Muscle layer of duodenum (tissue), 2 donors: Measurements from ENCODE around the gene PDGFRA.
A peak's percentile ranks its signal among the peaks of the same experiment; 100 is the strongest.

Experiments
- H3K27ac ChIP-seq: one replicate; pipeline ENCODE4 v1.7.0; 2013; ENCODE audit warnings: mild to moderate bottlenecking, low read length
- H3K27me3 ChIP-seq: one replicate; pipeline ENCODE4 v1.7.0; 2013; ENCODE audit warnings: low read depth, mild to moderate bottlenecking, control low read depth, low read length
- H3K36me3 ChIP-seq, 2 donors: one replicate each; pipeline ENCODE4 v1.7.0; 2013; ENCODE audit warnings: low read length in 2 of 2, control low read depth in 1 of 2, mild to moderate bottlenecking in 1 of 2; ENCODE audit not compliant: insufficient read depth in 2 of 2, control insufficient read depth in 1 of 2
- H3K4me1 ChIP-seq, 2 donors: one replicate each; pipeline ENCODE4 v1.7.0; 2013; ENCODE audit warnings: low read length in 2 of 2, mild to moderate bottlenecking in 2 of 2, control low read depth in 1 of 2, moderate library complexity in 1 of 2; ENCODE audit not compliant: insufficient read depth in 2 of 2, control insufficient read depth in 1 of 2
- H3K4me3 ChIP-seq, 2 donors: one replicate each; pipeline ENCODE4 v1.7.0; 2013; ENCODE audit warnings: low read length in 2 of 2, low read depth in 1 of 2, mild to moderate bottlenecking in 1 of 2
- H3K9me3 ChIP-seq, 2 donors: one replicate each; pipeline ENCODE4 v1.7.0; 2013; ENCODE audit warnings: low read length in 2 of 2, control low read depth in 1 of 2, mild to moderate bottlenecking in 1 of 2; ENCODE audit not compliant: control insufficient read depth in 1 of 2
- donor health status: healthy.

The PDGFRA gene

GRCh38 chr4:54213001-54213400 lies 16.1 kb upstream of the PDGFRA start:
- Histone ChIP-seq H3K27ac (no peak overlapping the region), H3K4me1 (peaks cover 2 to 3% of the 10 kb centered on the region in 2 donors), H3K36me3 (no peaks in the 10 kb centered on the region), H3K9me3 (no peaks in the 10 kb centered on the region), H3K4me3 (no peak overlapping the region), H3K27me3 (no peaks in the 10 kb centered on the region)

DNA sequence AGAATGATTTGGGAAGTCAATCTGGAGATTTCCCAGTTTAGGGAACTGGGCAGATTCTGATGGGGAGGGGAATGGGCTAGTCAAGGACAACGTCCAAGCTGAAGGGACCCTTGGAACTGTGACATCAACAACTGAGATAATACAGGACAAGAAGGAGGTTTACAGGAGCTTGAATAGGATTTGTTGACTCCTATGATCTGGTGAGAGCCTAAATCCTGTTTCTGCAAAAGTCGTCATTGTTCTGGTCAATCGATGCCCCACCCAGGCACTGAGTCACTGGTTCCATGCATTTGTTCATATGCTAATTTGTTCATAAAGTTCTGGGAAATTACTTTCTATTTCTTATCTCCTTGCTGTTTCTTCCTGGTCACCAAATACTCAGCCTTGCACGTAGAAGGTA lies 15.3 kb upstream of the PDGFRA start:
- Histone ChIP-seq H3K4me1 (peaks cover 3 to 4% of the 10 kb centered on the region in 2 donors), H3K27ac (no peak overlapping the region), H3K27me3 (no peaks in the 10 kb centered on the region), H3K9me3 (no peaks in the 10 kb centered on the region), H3K36me3 (no peaks in the 10 kb centered on the region), H3K4me3 (no peak overlapping the region)

- Histone ChIP-seq H3K9me3 (no peaks in the 10 kb centered on the region), H3K36me3 (no peaks in the 10 kb centered on the region), H3K4me3 (no peak overlapping the region), H3K27me3 (peaks cover 5% of the 10 kb centered on the region), H3K4me1 (peaks cover 3 to 4% of the 10 kb centered on the region in 2 donors), H3K27ac (no peak overlapping the region)
Observed at GRCh38 chr4:54215379-54216077, 13.6 kb upstream of the PDGFRA start.

- H3K9me3 ChIP-seq: no peaks in the 10 kb centered on the region
- H3K27me3 ChIP-seq: peaks cover 11% of the 10 kb centered on the region
- no peak overlapping the region for H3K27ac ChIP-seq
- no peaks in the 10 kb centered on the region for H3K36me3 ChIP-seq
- peaks cover 3 to 4% of the 10 kb centered on the region in 2 donors for H3K4me1 ChIP-seq
- peak overlapping the region; percentile 58 to 59 for H3K4me3 ChIP-seq
Observed at GRCh38 chr4:54217642-54218495, 11.2 kb upstream of the PDGFRA start.

GRCh38 chr4:54218736-54219135 lies 10.4 kb upstream of the PDGFRA start:
- H3K27me3 ChIP-seq: peaks cover 11% of the 10 kb centered on the region
- no peak overlapping the region for H3K27ac ChIP-seq
- peaks cover 3 to 4% of the 10 kb centered on the region in 2 donors for H3K4me1 ChIP-seq
- H3K4me3 ChIP-seq: no peak overlapping the region
- no peaks in the 10 kb centered on the region for H3K36me3 ChIP-seq
- H3K9me3 ChIP-seq: no peaks in the 10 kb centered on the region

DNA sequence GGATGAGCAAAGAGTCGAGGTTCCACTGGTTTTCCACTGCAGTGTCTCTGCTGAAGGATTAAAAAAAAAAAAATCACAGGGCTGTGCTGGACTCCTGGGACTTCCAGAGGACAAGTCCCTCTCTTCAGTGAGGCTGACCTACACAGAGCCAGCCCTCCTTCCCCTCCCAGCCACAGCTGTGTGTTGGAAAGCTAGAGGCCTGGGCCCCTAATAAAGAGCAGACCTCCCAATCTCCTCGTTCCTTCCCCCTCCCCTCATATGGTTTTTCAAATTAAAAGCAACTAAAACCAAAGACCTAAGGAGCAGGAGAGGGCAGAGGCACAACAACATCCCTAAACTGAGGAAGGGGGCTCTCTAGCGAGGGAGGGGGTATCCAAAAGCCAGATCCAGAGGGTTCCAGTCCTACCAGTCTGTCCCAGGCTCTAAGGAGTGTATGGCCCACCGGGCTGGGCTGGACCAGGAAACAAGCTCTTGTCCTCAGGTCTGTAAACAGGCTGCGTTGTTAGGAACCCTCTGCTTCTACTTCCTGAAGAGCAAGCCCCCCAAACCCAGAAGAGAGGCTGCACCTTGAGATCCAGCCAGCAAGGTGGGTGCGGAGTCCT lies 4.0 kb upstream of the PDGFRA start:
- no peaks in the 10 kb centered on the region for H3K9me3 ChIP-seq
- peak overlapping the region; percentile 49 to 59 for H3K4me3 ChIP-seq
- peaks cover 0 to 36% of the 10 kb centered on the region in 2 donors for H3K4me1 ChIP-seq
- H3K36me3 ChIP-seq: peaks cover 0 to 1% of the 10 kb centered on the region in 2 donors
- peaks cover 62% of the 10 kb centered on the region for H3K27me3 ChIP-seq
- peak overlapping the region; percentile 14 for H3K27ac ChIP-seq

GRCh38 chr4:54225598-54226403 lies 3.3 kb upstream of the PDGFRA start:
- Histone ChIP-seq H3K27me3 (peaks cover 67% of the 10 kb centered on the region), H3K4me3 (peak overlapping the region; percentile 49 to 59), H3K4me1 (peaks cover 0 to 43% of the 10 kb centered on the region in 2 donors), H3K36me3 (peaks cover 0 to 4% of the 10 kb centered on the region in 2 donors), H3K9me3 (no peaks in the 10 kb centered on the region), H3K27ac (peak overlapping the region; percentile 51)

DNA sequence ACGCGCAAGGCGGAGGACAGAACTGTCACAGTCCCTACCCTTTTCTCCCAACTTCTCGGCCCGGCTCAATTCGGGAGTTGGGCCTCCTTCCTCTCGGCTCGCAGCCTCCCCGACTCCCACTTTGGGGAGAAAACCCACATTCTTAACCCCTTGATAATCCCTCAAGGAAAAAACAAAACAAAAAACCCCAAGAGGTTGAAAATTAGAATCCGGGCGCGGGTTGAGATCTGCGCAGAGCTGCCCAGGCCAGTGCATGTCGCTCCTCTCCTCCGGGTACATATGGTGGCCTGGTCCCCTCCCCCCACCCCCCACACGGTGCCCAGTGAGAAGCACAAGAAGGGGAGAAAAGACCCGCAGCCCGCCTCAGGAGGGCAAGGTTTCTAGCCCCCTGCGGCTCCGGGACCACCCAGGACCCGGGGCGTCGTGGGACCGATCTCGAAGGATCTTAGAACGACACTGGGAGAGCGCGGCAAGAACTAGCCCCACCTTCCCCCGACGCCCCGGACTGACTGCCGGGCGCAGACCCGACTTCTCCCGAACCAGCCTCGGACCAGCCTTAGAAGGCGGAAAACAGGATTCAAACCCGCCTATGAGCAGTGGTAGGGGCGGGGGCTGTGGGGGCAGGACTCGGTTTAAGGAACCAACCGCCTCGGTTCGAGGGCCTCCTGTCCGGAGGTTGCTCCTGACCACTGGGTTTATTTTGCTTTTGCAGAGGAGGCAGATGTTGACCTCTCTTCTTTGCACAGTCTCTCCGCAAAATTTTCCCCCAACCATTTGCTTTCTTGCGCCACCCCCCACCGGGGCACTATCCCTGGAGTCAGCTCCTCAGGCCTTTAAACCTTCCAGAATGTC lies 2.5 kb upstream of the PDGFRA start:
- H3K36me3 ChIP-seq: peaks cover 0 to 4% of the 10 kb centered on the region in 2 donors
- peak overlapping the region; percentile 56 for H3K27ac ChIP-seq
- H3K27me3 ChIP-seq: peaks cover 73% of the 10 kb centered on the region
- no peaks in the 10 kb centered on the region for H3K9me3 ChIP-seq
- peak overlapping the region; percentile 49 to 59 for H3K4me3 ChIP-seq
- H3K4me1 ChIP-seq: peaks cover 0 to 50% of the 10 kb centered on the region in 2 donors

GRCh38 chr4:54227256-54228055 lies 1.6 kb upstream of the PDGFRA start:
- Histone ChIP-seq H3K9me3 (no peaks in the 10 kb centered on the region), H3K27ac (peak overlapping the region; percentile 56), H3K36me3 (peaks cover 0 to 4% of the 10 kb centered on the region in 2 donors), H3K4me1 (peaks cover 0 to 58% of the 10 kb centered on the region in 2 donors), H3K4me3 (peak overlapping the region; percentile 49 to 59), H3K27me3 (peaks cover 76% of the 10 kb centered on the region)
